Measurements from ENCODE around the gene MSTN.

DNA sequence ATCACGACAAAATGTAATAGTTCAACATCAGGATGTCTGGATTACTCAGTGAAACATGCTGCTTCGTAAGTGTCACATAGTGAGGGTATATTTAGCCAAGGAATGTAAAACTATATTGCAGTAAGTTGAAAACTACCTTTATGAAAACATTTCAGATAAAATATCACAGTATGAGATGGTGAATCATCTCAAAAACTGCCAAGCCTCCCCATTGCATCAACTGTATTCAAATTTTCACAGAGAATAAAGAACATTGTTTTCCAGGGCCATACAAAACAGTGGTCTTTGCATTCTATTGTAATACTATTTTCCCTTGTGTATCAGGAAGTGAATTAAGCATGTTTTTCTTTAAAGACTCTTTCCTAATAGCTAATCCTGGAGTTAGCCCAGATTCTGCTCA is 47.6 kb upstream of the MSTN start:
- TF ChIP-seq, protein P1, sequence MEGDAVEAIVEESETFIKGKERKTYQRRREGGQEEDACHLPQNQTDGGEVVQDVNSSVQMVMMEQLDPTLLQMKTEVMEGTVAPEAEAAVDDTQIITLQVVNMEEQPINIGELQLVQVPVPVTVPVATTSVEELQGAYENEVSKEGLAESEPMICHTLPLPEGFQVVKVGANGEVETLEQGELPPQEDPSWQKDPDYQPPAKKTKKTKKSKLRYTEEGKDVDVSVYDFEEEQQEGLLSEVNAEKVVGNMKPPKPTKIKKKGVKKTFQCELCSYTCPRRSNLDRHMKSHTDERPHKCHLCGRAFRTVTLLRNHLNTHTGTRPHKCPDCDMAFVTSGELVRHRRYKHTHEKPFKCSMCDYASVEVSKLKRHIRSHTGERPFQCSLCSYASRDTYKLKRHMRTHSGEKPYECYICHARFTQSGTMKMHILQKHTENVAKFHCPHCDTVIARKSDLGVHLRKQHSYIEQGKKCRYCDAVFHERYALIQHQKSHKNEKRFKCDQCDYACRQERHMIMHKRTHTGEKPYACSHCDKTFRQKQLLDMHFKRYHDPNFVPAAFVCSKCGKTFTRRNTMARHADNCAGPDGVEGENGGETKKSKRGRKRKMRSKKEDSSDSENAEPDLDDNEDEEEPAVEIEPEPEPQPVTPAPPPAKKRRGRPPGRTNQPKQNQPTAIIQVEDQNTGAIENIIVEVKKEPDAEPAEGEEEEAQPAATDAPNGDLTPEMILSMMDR (IDR thresholded peaks at IDR 0.05; ENCODE audit: borderline replicate concordance, extremely low read depth, low read length, poor library complexity, severe bottlenecking), result no peak
- no peak for TF ChIP-seq EZH2 (IDR thresholded peaks at IDR 0.05; ENCODE audit: borderline replicate concordance, low read depth, low read length, severe bottlenecking)

Data from DND-41 (cell line).